Fibroblast of lung (primary cell): Measurements from ENCODE around the gene HIF1AN.

Experiments
- CTCF ChIP-seq, 2 donors: IDR thresholded peaks in 1 of 2; conservative IDR thresholded peaks in 1 of 2; 1 replicate in 1 of 2; 2 replicates in 1 of 2; pipeline ENCODE4 v1.5.1; 2011 to 2012; ENCODE audit warnings: low read length in 2 of 2, control low read depth in 1 of 2, inconsistent platforms in 1 of 2, low read depth in 1 of 2, mild to moderate bottlenecking in 1 of 2
- EZH2 ChIP-seq: IDR thresholded peaks from 2 replicates; pipeline ENCODE4 v1.5.1; 2012; ENCODE audit warnings: low read length, control low read depth, mild to moderate bottlenecking; ENCODE audit errors: missing control alignments

- TF ChIP-seq CTCF (conservative IDR thresholded peaks at IDR 0.05 in 1 of 2, IDR thresholded peaks at IDR 0.05 in 1 of 2; ENCODE audit: low read depth in 1 of 2, low read length in 2 of 2) (no peak), EZH2 (no peak)
Measured at GRCh38 chr10:100534726-100535125, 1.0 kb upstream of the HIF1AN start.
